AG04450 (cell line): ENCODE measurements around the gene RBM24. TPM values are rescaled to one million over a fixed set of nuclear protein-coding genes. Genes with fewer than 3 reads are reported as not detected.

ENCODE experiments used
- CTCF ChIA-PET: fragments of 300-600, 350-600 bp; formaldehyde crosslinking; extraction: SDS; loops from one replicate; lab custom pipeline; 2022; ENCODE audit warnings: antibody characterized with exemption, inconsistent platforms; lab: Charles Lee
- POLR2A ChIA-PET: fragments of 350-600 bp; formaldehyde crosslinking; extraction: SDS; loops from one replicate; lab custom pipeline; 2021; ENCODE audit warnings: antibody characterized with exemption, inconsistent platforms; lab: Yijun Ruan, JAX
- DNase-seq: peaks from one replicate; pipeline ENCODE4 v3.0.0-alpha.2; 2011; ENCODE audit warnings: low read depth, low spot score
- H3K27ac ChIP-seq: one replicate; pipeline ENCODE4 v1.5.1; 2012; ENCODE audit warnings: low read depth, low read length, control low read depth
- H3K27me3 ChIP-seq: one replicate; pipeline ENCODE4 v1.6.0; 2012; ENCODE audit warnings: low read length; ENCODE audit not compliant: control insufficient read depth, insufficient read depth
- H3K4me3 ChIP-seq: 2 replicates; pipeline ENCODE4 v1.5.1; 2011; ENCODE audit warnings: mild to moderate bottlenecking, low read depth, low read length, control low read depth
- H3K9me3 ChIP-seq: 2 replicates; pipeline ENCODE4 v1.5.1; 2012; ENCODE audit warnings: low read length; ENCODE audit not compliant: control insufficient read depth, insufficient read depth
- CTCF ChIP-seq: IDR thresholded peaks from 2 replicates; pipeline ENCODE4 v1.5.1; 2011; ENCODE audit warnings: low read depth, low read length, control low read depth, inconsistent platforms
- polyA plus RNA-seq: library from polyadenylated mRNA; depleted of rRNA; stranded (reverse); fragments of >200 nt; gene quantifications from 2 replicates; pipeline ENCODE4 v1.2.3, GENCODE V29; 2011

RBM24 gene
- polyA plus RNA-seq, 1 experiment: 11.3 TPM

GRCh38 chr6:17292600-17293133 is 11.5 kb downstream of the RBM24 start:
- POLR2A ChIA-PET: no interaction called here
- CTCF ChIA-PET: interaction anchor here (1.0 kb wide), 1 partner anchor 291 kb away, joined by 3 read pairs; no protein-coding TSS in a partner anchor
- Histone ChIP-seq H3K9me3 (no peaks in the 10 kb centered on the region), H3K27ac (no peak overlapping the region), H3K27me3 (no peaks in the 10 kb centered on the region), H3K4me3 (no peak overlapping the region)
- DNase-seq: no peak
- no peak for TF ChIP-seq CTCF

GRCh38 chr6:17293395-17293794 is 12.2 kb downstream of the RBM24 start:
- Histone ChIP-seq H3K27me3 (no peaks in the 10 kb centered on the region), H3K9me3 (no peaks in the 10 kb centered on the region), H3K4me3 (no peak overlapping the region), H3K27ac (no peak overlapping the region)
- no peak for DNase-seq
- POLR2A ChIA-PET: no interaction called here
- no peak for TF ChIP-seq CTCF
- CTCF ChIA-PET: no interaction called here

- ChIA-PET POLR2A (no interaction called here), CTCF (no interaction called here)
- TF ChIP-seq CTCF: no peak
Observed at GRCh38 chr6:17297271-17298080, 16.3 kb downstream of the RBM24 start.

GRCh38 chr6:17298257-17298656 is 17.1 kb downstream of the RBM24 start:
- Histone ChIP-seq H3K9me3 (no peaks in the 10 kb centered on the region), H3K27ac (no peak overlapping the region), H3K27me3 (no peaks in the 10 kb centered on the region), H3K4me3 (no peak overlapping the region)
- ChIA-PET CTCF (no interaction called here), POLR2A (no interaction called here)
- no peak for DNase-seq
- no peak for TF ChIP-seq CTCF

More at GRCh38 chr6:17297271-17298080, 16.3 kb downstream of the RBM24 start:
- H3K4me3 ChIP-seq: no peak overlapping the region
- no peaks in the 10 kb centered on the region for H3K9me3 ChIP-seq
- H3K27me3 ChIP-seq: no peaks in the 10 kb centered on the region
- no peak for DNase-seq
- no peak overlapping the region for H3K27ac ChIP-seq

GRCh38 chr6:17299222-17299621 is 18.1 kb downstream of the RBM24 start:
- no peak for DNase-seq
- ChIA-PET CTCF (interaction anchor here (0.6 kb wide), 1 partner anchor 141 kb away, joined by 3 read pairs; no protein-coding TSS in a partner anchor), POLR2A (no interaction called here)
- Histone ChIP-seq H3K27ac (no peak overlapping the region), H3K9me3 (no peaks in the 10 kb centered on the region), H3K27me3 (no peaks in the 10 kb centered on the region), H3K4me3 (no peak overlapping the region)
- TF ChIP-seq CTCF: no peak
